Endodermal cell (in vitro differentiated cells): ENCODE results near the gene KIF5C. TPM values are rescaled to one million over a fixed set of nuclear protein-coding genes. Genes with fewer than 3 reads are reported as not detected.

ENCODE experiments used
- DNase-seq: peaks from one replicate; pipeline ENCODE4 v3.0.0-alpha.2; 2017
- H3K27ac ChIP-seq: 2 replicates; pipeline ENCODE4 v1.5.1; 2013; ENCODE audit warnings: mild to moderate bottlenecking, low read depth, low read length, moderate library complexity
- H3K27me3 ChIP-seq: 2 replicates; pipeline ENCODE4 v1.6.1; 2013; ENCODE audit warnings: mild to moderate bottlenecking, low read length, moderate library complexity; ENCODE audit not compliant: insufficient read depth, control insufficient read depth, poor library complexity, severe bottlenecking
- H3K36me3 ChIP-seq: 2 replicates; pipeline ENCODE4 v1.7.0; 2013; ENCODE audit warnings: mild to moderate bottlenecking, low read length, moderate library complexity; ENCODE audit not compliant: control insufficient read depth, insufficient read depth
- H3K4me1 ChIP-seq: one replicate; pipeline ENCODE4 v1.7.0; 2013; ENCODE audit warnings: low read length; ENCODE audit not compliant: control insufficient read depth, insufficient read depth
- H3K4me3 ChIP-seq: 2 replicates; pipeline ENCODE4 v1.5.1; 2013; ENCODE audit warnings: mild to moderate bottlenecking, low read length, moderate library complexity
- H3K9ac ChIP-seq: 2 replicates; pipeline ENCODE4 v1.6.1; 2013; ENCODE audit warnings: mild to moderate bottlenecking, low read length, moderate library complexity; ENCODE audit not compliant: poor library complexity, severe bottlenecking; ENCODE audit errors: extremely low read depth
- H3K9me3 ChIP-seq: 2 replicates; pipeline ENCODE4 v1.6.1; 2013; ENCODE audit warnings: mild to moderate bottlenecking, low read length, moderate library complexity; ENCODE audit not compliant: control insufficient read depth
- H3K27ac Mint-ChIP-seq: 2 replicates; pipeline ENCODE4 v1.8.0; 2020; ENCODE audit warnings: mixed read lengths
- H3K27me3 Mint-ChIP-seq: 2 replicates; pipeline ENCODE4 v1.8.0; 2021; ENCODE audit warnings: mild to moderate bottlenecking, mixed read lengths; ENCODE audit not compliant: insufficient read depth
- H3K36me3 Mint-ChIP-seq: 2 replicates; pipeline ENCODE4 v1.8.0; 2020; ENCODE audit warnings: low read depth, mixed read lengths
- H3K4me1 Mint-ChIP-seq: 2 replicates; pipeline ENCODE4 v1.8.0; 2020; ENCODE audit warnings: mixed read lengths
- H3K4me3 Mint-ChIP-seq: 2 replicates; pipeline ENCODE4 v1.8.0; 2020; ENCODE audit warnings: mild to moderate bottlenecking, moderate library complexity, mixed read lengths
- H3K9me3 Mint-ChIP-seq: 2 replicates; pipeline ENCODE4 v1.8.0; 2020; ENCODE audit warnings: mild to moderate bottlenecking, mixed read lengths
- CTCF ChIP-seq: fragments of 200-600 bp; sonication (generic); conservative IDR thresholded peaks from 2 replicates; pipeline ENCODE4 v1.5.0; 2021; ENCODE audit warnings: antibody characterized with exemption, mild to moderate bottlenecking
- WGBS, 2 experiments: methylation state at CpG; one replicate each; pipeline versions ENCODE4 v1.1.5 to v1.1.7; 2013; ENCODE audit warnings: missing lambda C conversion rate in 2 of 2, mixed read lengths in 1 of 2; ENCODE audit not compliant: insufficient coverage in 1 of 2, insufficient read length in 1 of 2; 5-methylcytosine and 5-hydroxymethylcytosine counted together
- total RNA-seq, 2 donors: library from RNA; stranded (reverse); fragmentation: NEBNext Ultra II Directional in 1 of 2; extraction: Animal tissue kit (Norgen Biotek cat#: 25700) in 1 of 2; gene quantifications; 2 replicates in 1 of 2; 3 replicates in 1 of 2; pipeline ENCODE4 v1.2.1, GENCODE V29; 2021

KIF5C gene
- total RNA-seq, 2 donors from 2014 or later, result 39.1 to 41.9 TPM

GRCh38 chr2:149068225-149068995 lies 193.4 kb downstream of the KIF5C start:
- peaks cover 5% of the 10 kb centered on the region for H3K9me3 Mint-ChIP-seq
- no peaks in the 10 kb centered on the region for H3K36me3 Mint-ChIP-seq
- no peaks in the 10 kb centered on the region for H3K9me3 ChIP-seq
- no peak overlapping the region for H3K4me3 Mint-ChIP-seq
- TF ChIP-seq CTCF, result no peak
- WGBS, 2 experiments, result 83 to 92% methylated on average over 5 of the region's 6 CpGs
- no peak for DNase-seq
- H3K27ac Mint-ChIP-seq, result no peak overlapping the region
- peaks cover 9% of the 10 kb centered on the region for H3K4me1 ChIP-seq
- peaks cover 8% of the 10 kb centered on the region for H3K27me3 ChIP-seq
- H3K9ac ChIP-seq, result no peak overlapping the region
- peaks cover 58% of the 10 kb centered on the region for H3K4me1 Mint-ChIP-seq
- H3K27me3 Mint-ChIP-seq, result peaks cover 7% of the 10 kb centered on the region
- no peaks in the 10 kb centered on the region for H3K36me3 ChIP-seq
- H3K27ac ChIP-seq, result no peak overlapping the region
- no peak overlapping the region for H3K4me3 ChIP-seq

GRCh38 chr2:149068996-149069888 lies 194.2 kb downstream of the KIF5C start:
- Histone ChIP-seq H3K4me3 (no peak overlapping the region), H3K27ac (no peak overlapping the region), H3K27me3 (peaks cover 15% of the 10 kb centered on the region), H3K9ac (no peak overlapping the region), H3K4me1 (peaks cover 9% of the 10 kb centered on the region), H3K36me3 (no peaks in the 10 kb centered on the region), H3K9me3 (no peaks in the 10 kb centered on the region)
- peaks cover 5% of the 10 kb centered on the region for H3K9me3 Mint-ChIP-seq
- no peaks in the 10 kb centered on the region for H3K36me3 Mint-ChIP-seq
- H3K27me3 Mint-ChIP-seq, result peaks cover 15% of the 10 kb centered on the region
- 83 to 98% methylated on average over 4 to 5 of the region's 5 CpGs for WGBS, 2 experiments
- H3K27ac Mint-ChIP-seq, result no peak overlapping the region
- TF ChIP-seq CTCF, result no peak
- H3K4me1 Mint-ChIP-seq, result peaks cover 57% of the 10 kb centered on the region
- DNase-seq, result no peak
- H3K4me3 Mint-ChIP-seq, result no peak overlapping the region

- no peak overlapping the region for H3K27ac ChIP-seq
- Mint-ChIP-seq H3K27ac (peak overlapping the region; percentile 48), H3K9me3 (peaks cover 5% of the 10 kb centered on the region), H3K27me3 (peaks cover 16% of the 10 kb centered on the region), H3K36me3 (no peaks in the 10 kb centered on the region), H3K4me1 (peaks cover 47% of the 10 kb centered on the region), H3K4me3 (no peak overlapping the region)
- no peak for TF ChIP-seq CTCF
- H3K4me3 ChIP-seq, result peak overlapping the region; percentile 20
- no peaks in the 10 kb centered on the region for H3K9me3 ChIP-seq
- no peak overlapping the region for H3K9ac ChIP-seq
- no peak for DNase-seq
- H3K36me3 ChIP-seq, result no peaks in the 10 kb centered on the region
- peaks cover 15% of the 10 kb centered on the region for H3K27me3 ChIP-seq
- H3K4me1 ChIP-seq, result peaks cover 6% of the 10 kb centered on the region
- WGBS, 2 experiments, result 47 to 53% methylated on average over 3 to 9 of the region's 9 CpGs
Observed at GRCh38 chr2:149070681-149071320, 195.8 kb downstream of the KIF5C start.
